Hepatocyte (in vitro differentiated cells): Measurements from ENCODE around the gene KANK4. TPM values are rescaled to one million over a fixed set of nuclear protein-coding genes. Genes with fewer than 3 reads are reported as not detected.

Experiments
- DNase-seq: peaks from one replicate; pipeline ENCODE4 v3.0.0-alpha.2; 2016; ENCODE audit warnings: low spot score
- H2AFZ ChIP-seq: fragments of 200-600 bp; sonication (generic); 2 replicates; pipeline ENCODE4 v1.6.0; 2016; ENCODE audit warnings: antibody characterized with exemption, mild to moderate bottlenecking
- H3K27ac ChIP-seq: fragments of 200-600 bp; sonication (generic); 2 replicates; pipeline ENCODE4 v1.5.1; 2016; ENCODE audit warnings: mild to moderate bottlenecking
- H3K27me3 ChIP-seq: fragments of 200-600 bp; sonication (generic); 2 replicates; pipeline ENCODE4 v1.6.1; 2016
- H3K36me3 ChIP-seq: fragments of 200-600 bp; sonication (generic); replicated peaks from 2 replicates; pipeline ENCODE4 v1.5.1; 2016; ENCODE audit warnings: low read depth; ENCODE audit not compliant: insufficient read depth
- H3K4me1 ChIP-seq: fragments of 200-600 bp; sonication (generic); 2 replicates; pipeline ENCODE4 v1.5.1; 2016; ENCODE audit warnings: mild to moderate bottlenecking, moderate library complexity; ENCODE audit not compliant: insufficient read depth
- H3K4me2 ChIP-seq: fragments of 200-600 bp; sonication (generic); 2 replicates; pipeline ENCODE4 v1.6.0; 2016
- H3K4me3 ChIP-seq: fragments of 200-600 bp; sonication (generic); 2 replicates; pipeline ENCODE4 v1.5.1; 2016; ENCODE audit warnings: mild to moderate bottlenecking
- H3K79me2 ChIP-seq: fragments of 200-600 bp; sonication (generic); 2 replicates; pipeline ENCODE4 v1.6.0; 2017; ENCODE audit warnings: mild to moderate bottlenecking
- H3K9me2 ChIP-seq: fragments of 200-600 bp; sonication (generic); replicated peaks from 2 replicates; pipeline ENCODE4 v1.6.0; 2017; ENCODE audit warnings: mild to moderate bottlenecking; ENCODE audit not compliant: insufficient read depth
- H3K9me3 ChIP-seq: fragments of 200-600 bp; sonication (generic); 2 replicates; pipeline ENCODE4 v1.5.1; 2016; ENCODE audit warnings: low read depth, mild to moderate bottlenecking
- H4K20me1 ChIP-seq: fragments of 200-600 bp; sonication (generic); 2 replicates; pipeline ENCODE4 v1.6.0; 2016; ENCODE audit warnings: mild to moderate bottlenecking; ENCODE audit not compliant: insufficient read depth, poor library complexity, severe bottlenecking
- EZH2 ChIP-seq: fragments of 200-600 bp; sonication (generic); IDR thresholded peaks from 2 replicates; pipeline ENCODE4 v1.6.1; 2016; ENCODE audit warnings: antibody characterized with exemption, mild to moderate bottlenecking, borderline replicate concordance
- EZH2phosphoT487 ChIP-seq: fragments of 200-600 bp; sonication (generic); IDR thresholded peaks from one replicate; pipeline ENCODE4 v1.6.1; 2018; ENCODE audit warnings: antibody characterized with exemption, mild to moderate bottlenecking, low read depth, moderate library complexity; ENCODE audit not compliant: unreplicated experiment, severe bottlenecking
- WGBS: methylation state at CpG from one replicate; pipeline ENCODE4 v1.1.6; 2016; ENCODE audit warnings: low lambda C conversion rate; ENCODE audit errors: missing lambda C conversion rate; 5-methylcytosine and 5-hydroxymethylcytosine counted together
- polyA plus RNA-seq: library from polyadenylated mRNA; unstranded; fragments of >200 nt; fragmentation: Nextera tagmentation; extraction: Ambion mirVana; gene quantifications from 2 replicates; pipeline ENCODE4 v1.2.1, GENCODE V29; 2016
- total RNA-seq: library from RNA; depleted of rRNA; stranded (reverse); fragments of >200 nt; gene quantifications from 2 replicates; pipeline ENCODE4 v1.2.3, GENCODE V29; 2014
- TF ChIP-seq, protein P1 (sequence below): fragments of 200-600 bp; sonication (generic); IDR thresholded peaks from 2 replicates; pipeline ENCODE4 v1.5.1; 2016; ENCODE audit warnings: antibody characterized with exemption, mild to moderate bottlenecking; ENCODE audit not compliant: poor library complexity

KANK4 gene
- total and polyA plus RNA-seq, 2 experiments from 2014 or later = 6.0 to 7.7 TPM

DNA sequence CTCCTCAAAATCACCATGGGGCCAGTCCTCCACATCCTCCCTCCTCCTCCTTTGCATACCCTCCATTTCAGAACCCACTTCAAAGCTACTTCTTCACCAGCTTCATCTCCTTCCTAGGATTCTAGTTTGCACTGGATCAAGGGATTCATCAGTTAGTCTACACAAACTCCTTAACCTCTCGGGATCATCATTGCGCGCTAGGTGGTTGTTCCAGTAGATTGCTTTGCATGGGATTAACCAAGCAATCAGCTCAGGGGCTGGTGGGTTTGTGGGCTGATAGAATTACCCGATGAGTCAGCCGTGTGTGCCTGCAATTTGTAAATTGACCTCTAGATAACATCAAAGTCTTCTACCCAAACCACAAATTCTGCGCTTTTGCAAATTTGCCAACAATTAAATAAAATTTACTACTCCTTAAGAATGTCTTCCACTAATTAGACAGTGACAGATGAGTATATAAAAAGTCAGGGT lies 7.7 kb downstream of the KANK4 start:
- Histone ChIP-seq H3K9me2 (no peaks in the 10 kb centered on the region), H3K27me3 (no peaks in the 10 kb centered on the region), H4K20me1 (no peaks in the 10 kb centered on the region), H3K79me2 (no peaks in the 10 kb centered on the region), H3K36me3 (no peaks in the 10 kb centered on the region), H3K4me2 (no peak overlapping the region), H2AFZ (no peak overlapping the region), H3K4me3 (no peak overlapping the region), H3K4me1 (no peaks in the 10 kb centered on the region), H3K9me3 (no peaks in the 10 kb centered on the region), H3K27ac (no peak overlapping the region)
- DNase-seq = no peak
- TF ChIP-seq EZH2 (no peak), EZH2phosphoT487 (no peak)
- TF ChIP-seq, protein P1, sequence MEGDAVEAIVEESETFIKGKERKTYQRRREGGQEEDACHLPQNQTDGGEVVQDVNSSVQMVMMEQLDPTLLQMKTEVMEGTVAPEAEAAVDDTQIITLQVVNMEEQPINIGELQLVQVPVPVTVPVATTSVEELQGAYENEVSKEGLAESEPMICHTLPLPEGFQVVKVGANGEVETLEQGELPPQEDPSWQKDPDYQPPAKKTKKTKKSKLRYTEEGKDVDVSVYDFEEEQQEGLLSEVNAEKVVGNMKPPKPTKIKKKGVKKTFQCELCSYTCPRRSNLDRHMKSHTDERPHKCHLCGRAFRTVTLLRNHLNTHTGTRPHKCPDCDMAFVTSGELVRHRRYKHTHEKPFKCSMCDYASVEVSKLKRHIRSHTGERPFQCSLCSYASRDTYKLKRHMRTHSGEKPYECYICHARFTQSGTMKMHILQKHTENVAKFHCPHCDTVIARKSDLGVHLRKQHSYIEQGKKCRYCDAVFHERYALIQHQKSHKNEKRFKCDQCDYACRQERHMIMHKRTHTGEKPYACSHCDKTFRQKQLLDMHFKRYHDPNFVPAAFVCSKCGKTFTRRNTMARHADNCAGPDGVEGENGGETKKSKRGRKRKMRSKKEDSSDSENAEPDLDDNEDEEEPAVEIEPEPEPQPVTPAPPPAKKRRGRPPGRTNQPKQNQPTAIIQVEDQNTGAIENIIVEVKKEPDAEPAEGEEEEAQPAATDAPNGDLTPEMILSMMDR = no peak
- 43% methylated on average over 6 of the region's 6 CpGs for WGBS

DNA sequence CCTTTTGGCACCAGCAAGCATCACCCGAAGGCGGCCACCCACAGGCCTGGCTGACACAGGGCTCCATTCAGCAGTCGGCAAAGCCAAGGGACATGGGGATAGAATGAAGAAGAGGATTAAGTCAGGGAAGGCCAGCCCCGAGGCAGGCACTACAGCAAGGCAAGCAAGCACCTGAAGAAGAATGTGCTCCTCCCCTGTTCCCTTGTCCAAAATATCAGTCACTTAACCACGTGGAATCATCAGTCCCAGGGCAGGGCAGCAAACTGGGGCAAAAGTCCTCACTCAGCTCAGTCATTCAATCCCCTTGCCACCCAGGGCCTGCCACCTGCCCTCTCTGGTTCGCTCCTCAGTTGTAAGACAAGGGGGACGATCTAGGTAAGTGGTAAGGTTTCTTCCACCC lies 9.3 kb downstream of the KANK4 start:
- Histone ChIP-seq H3K27me3 (no peaks in the 10 kb centered on the region), H3K27ac (no peak overlapping the region), H2AFZ (no peak overlapping the region), H3K4me3 (no peak overlapping the region), H4K20me1 (no peaks in the 10 kb centered on the region), H3K4me1 (no peaks in the 10 kb centered on the region), H3K9me3 (no peaks in the 10 kb centered on the region), H3K79me2 (no peaks in the 10 kb centered on the region), H3K36me3 (no peaks in the 10 kb centered on the region), H3K4me2 (no peak overlapping the region), H3K9me2 (no peaks in the 10 kb centered on the region)
- TF ChIP-seq EZH2 (no peak), EZH2phosphoT487 (no peak)
- TF ChIP-seq, protein P1 = no peak
- WGBS = 87% methylated on average over 7 of the region's 7 CpGs
- no peak for DNase-seq

DNA sequence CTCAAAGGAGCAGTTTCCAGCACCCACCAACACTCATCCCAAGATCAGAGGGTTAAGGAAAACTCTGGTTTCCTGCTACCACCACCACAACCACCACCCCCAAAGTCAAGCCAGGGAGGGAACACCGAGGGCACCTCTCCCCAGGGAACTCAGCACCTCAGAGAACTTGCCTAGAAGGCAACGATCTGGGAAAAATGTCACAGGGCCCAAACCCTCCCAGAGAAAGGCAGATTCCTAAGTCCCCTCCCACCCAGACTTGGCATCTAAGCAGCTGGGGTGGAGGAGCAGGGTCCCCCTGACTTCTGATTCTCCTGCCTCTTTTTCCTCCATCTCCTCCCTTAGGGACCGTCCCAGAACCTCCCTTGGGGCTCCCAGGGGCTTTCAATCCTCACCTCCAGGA lies 10.6 kb downstream of the KANK4 start:
- Histone ChIP-seq H3K9me3 (no peaks in the 10 kb centered on the region), H3K4me1 (no peaks in the 10 kb centered on the region), H3K4me2 (no peak overlapping the region), H3K9me2 (no peaks in the 10 kb centered on the region), H2AFZ (no peak overlapping the region), H3K27ac (no peak overlapping the region), H3K36me3 (no peaks in the 10 kb centered on the region), H3K4me3 (no peak overlapping the region), H4K20me1 (no peaks in the 10 kb centered on the region), H3K27me3 (no peaks in the 10 kb centered on the region), H3K79me2 (no peaks in the 10 kb centered on the region)
- 84% methylated on average over 3 of the region's 3 CpGs for WGBS
- TF ChIP-seq EZH2phosphoT487 = no peak
- no peak for TF ChIP-seq EZH2
- TF ChIP-seq, protein P1 = no peak
- no peak for DNase-seq

DNA sequence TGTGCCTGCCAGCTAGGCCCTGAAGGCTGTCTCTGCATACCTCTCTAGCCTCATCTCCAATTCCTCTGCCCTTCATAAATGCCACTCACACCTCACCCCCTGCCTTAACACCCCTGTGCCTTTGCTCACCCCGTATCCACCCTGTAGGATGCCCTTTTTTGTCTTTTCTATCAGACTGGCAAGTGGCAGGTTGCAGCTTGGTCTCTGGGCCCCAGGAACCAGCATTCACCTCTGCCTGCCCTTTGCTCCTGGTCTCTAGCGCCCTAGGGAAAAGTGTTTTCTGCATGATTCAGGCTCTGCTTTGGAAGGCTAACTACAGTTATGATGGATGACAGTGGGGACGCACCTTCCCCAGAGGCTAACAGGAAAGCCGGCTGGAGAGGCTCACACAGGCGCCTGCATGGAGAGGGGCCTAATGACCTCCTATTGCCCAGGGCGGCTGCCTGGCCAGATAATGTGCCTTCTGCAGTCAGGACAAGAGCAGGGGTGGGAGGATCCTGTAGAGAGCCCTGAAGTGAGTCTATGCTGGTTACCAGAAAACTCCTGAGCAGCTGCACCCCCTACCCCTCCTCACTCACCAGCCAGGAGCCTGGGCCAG lies 11.2 kb downstream of the KANK4 start:
- Histone ChIP-seq H3K4me2 (no peak overlapping the region), H3K9me2 (no peaks in the 10 kb centered on the region), H3K4me3 (no peak overlapping the region), H3K27ac (no peak overlapping the region), H3K27me3 (no peaks in the 10 kb centered on the region), H3K79me2 (no peaks in the 10 kb centered on the region), H3K4me1 (no peaks in the 10 kb centered on the region), H3K36me3 (no peaks in the 10 kb centered on the region), H2AFZ (no peak overlapping the region), H3K9me3 (no peaks in the 10 kb centered on the region), H4K20me1 (no peaks in the 10 kb centered on the region)
- DNase-seq = no peak
- TF ChIP-seq EZH2 (no peak), EZH2phosphoT487 (no peak)
- TF ChIP-seq, protein P1 = no peak
- WGBS = 70% methylated on average over 6 of the region's 6 CpGs
